HEK293 (cell line): Measurements from ENCODE around the gene ACSM4.

ENCODE experiments used
- AEBP2 ChIP-seq: fragments of 450-650 bp; formaldehyde crosslinking; IDR thresholded peaks from 2 replicates; pipeline ENCODE4 v1.5.1; 2016; ENCODE audit warnings: missing biosample characterization, missing genetic modification characterization, borderline replicate concordance
- OSR2 ChIP-seq: fragments of 450-650 bp; formaldehyde crosslinking; IDR thresholded peaks from 2 replicates; pipeline ENCODE4 v1.5.1; 2016; ENCODE audit warnings: missing biosample characterization, missing genetic modification characterization
- SP2 ChIP-seq: fragments of 450-650 bp; formaldehyde crosslinking; IDR thresholded peaks from 2 replicates; pipeline ENCODE4 v1.5.1; 2016; ENCODE audit warnings: missing biosample characterization, missing genetic modification characterization
- TCF7L2 ChIP-seq: IDR thresholded peaks from 2 replicates; pipeline ENCODE4 v1.6.1; 2011; ENCODE audit warnings: low read depth, mild to moderate bottlenecking, inconsistent platforms, low read length, moderate library complexity, borderline replicate concordance
- YY1 ChIP-seq: fragments of 450-650 bp; formaldehyde crosslinking; IDR thresholded peaks from 2 replicates; pipeline ENCODE4 v1.5.1; 2018; ENCODE audit warnings: missing biosample characterization, missing genetic modification characterization
- ZBTB11 ChIP-seq: fragments of 450-650 bp; formaldehyde crosslinking; conservative IDR thresholded peaks from 2 replicates; pipeline ENCODE4 v1.5.1; 2016; ENCODE audit warnings: low read depth, missing biosample characterization, missing genetic modification characterization
- ZBTB7A ChIP-seq: fragments of 450-650 bp; formaldehyde crosslinking; IDR thresholded peaks from 2 replicates; pipeline ENCODE4 v1.5.1; 2016; ENCODE audit warnings: low read depth, missing biosample characterization, missing genetic modification characterization
- ZNF114 ChIP-seq: fragments of 450-650 bp; formaldehyde crosslinking; IDR thresholded peaks from 2 replicates; pipeline ENCODE4 v1.5.0; 2017; ENCODE audit warnings: missing biosample characterization, missing genetic modification characterization
- ZNF488 ChIP-seq: fragments of 450-650 bp; formaldehyde crosslinking; IDR thresholded peaks from 2 replicates; pipeline ENCODE4 v1.5.1; 2016; ENCODE audit warnings: missing biosample characterization, missing genetic modification characterization
- ZNF501 ChIP-seq: fragments of 450-650 bp; formaldehyde crosslinking; IDR thresholded peaks from 2 replicates; pipeline ENCODE4 v1.5.1; 2016; ENCODE audit warnings: missing biosample characterization, missing genetic modification characterization
- ZNF530 ChIP-seq: fragments of 450-650 bp; formaldehyde crosslinking; IDR thresholded peaks from 2 replicates; pipeline ENCODE4 v1.5.1; 2016; ENCODE audit warnings: low read depth, missing biosample characterization, missing genetic modification characterization
- ZNF777 ChIP-seq: fragments of 450-650 bp; formaldehyde crosslinking; IDR thresholded peaks from 2 replicates; pipeline ENCODE4 v1.5.1; 2017; ENCODE audit warnings: missing biosample characterization, missing genetic modification characterization, borderline replicate concordance
- ZXDB ChIP-seq: fragments of 450-650 bp; formaldehyde crosslinking; IDR thresholded peaks from 2 replicates; pipeline ENCODE4 v1.5.1; 2016; ENCODE audit warnings: missing biosample characterization, missing genetic modification characterization
- TF ChIP-seq, protein P1 (sequence below): fragments of 450-650 bp; formaldehyde crosslinking; IDR thresholded peaks from 2 replicates; pipeline ENCODE4 v1.5.1; 2016; ENCODE audit warnings: missing biosample characterization, missing genetic modification characterization

GRCh38 chr12:7351177-7351576 lies 47.3 kb downstream of the ACSM4 start:
- TF ChIP-seq ZBTB11 (tag by site-specific recombination): no peak
- TF ChIP-seq ZXDB (tag by site-specific recombination): no peak
- TF ChIP-seq, protein P1, sequence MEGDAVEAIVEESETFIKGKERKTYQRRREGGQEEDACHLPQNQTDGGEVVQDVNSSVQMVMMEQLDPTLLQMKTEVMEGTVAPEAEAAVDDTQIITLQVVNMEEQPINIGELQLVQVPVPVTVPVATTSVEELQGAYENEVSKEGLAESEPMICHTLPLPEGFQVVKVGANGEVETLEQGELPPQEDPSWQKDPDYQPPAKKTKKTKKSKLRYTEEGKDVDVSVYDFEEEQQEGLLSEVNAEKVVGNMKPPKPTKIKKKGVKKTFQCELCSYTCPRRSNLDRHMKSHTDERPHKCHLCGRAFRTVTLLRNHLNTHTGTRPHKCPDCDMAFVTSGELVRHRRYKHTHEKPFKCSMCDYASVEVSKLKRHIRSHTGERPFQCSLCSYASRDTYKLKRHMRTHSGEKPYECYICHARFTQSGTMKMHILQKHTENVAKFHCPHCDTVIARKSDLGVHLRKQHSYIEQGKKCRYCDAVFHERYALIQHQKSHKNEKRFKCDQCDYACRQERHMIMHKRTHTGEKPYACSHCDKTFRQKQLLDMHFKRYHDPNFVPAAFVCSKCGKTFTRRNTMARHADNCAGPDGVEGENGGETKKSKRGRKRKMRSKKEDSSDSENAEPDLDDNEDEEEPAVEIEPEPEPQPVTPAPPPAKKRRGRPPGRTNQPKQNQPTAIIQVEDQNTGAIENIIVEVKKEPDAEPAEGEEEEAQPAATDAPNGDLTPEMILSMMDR: no peak
- TF ChIP-seq ZNF488 (tag by site-specific recombination): no peak
- no peak for TF ChIP-seq ZNF530 (tag by site-specific recombination)
- no peak for TF ChIP-seq YY1 (tag by site-specific recombination)
- TF ChIP-seq TCF7L2: no peak
- TF ChIP-seq ZNF114: no peak
- no peak for TF ChIP-seq ZNF777 (tag by site-specific recombination)
- TF ChIP-seq OSR2 (tag by site-specific recombination): no peak
- TF ChIP-seq SP2 (tag by site-specific recombination): no peak
- TF ChIP-seq ZNF501 (tag by site-specific recombination): no peak
- no peak for TF ChIP-seq ZBTB7A
- no peak for TF ChIP-seq AEBP2 (tag by site-specific recombination)
